Neutrophil (primary cell): ENCODE data around the gene UCK1.

Source experiments
- H3K27ac ChIP-seq: fragments of 200-600 bp; sonication (generic); 2 replicates; pipeline ENCODE4 v1.5.1; 2016; ENCODE audit warnings: mild to moderate bottlenecking, moderate library complexity
- H3K27me3 ChIP-seq: fragments of 200-600 bp; sonication (generic); 2 replicates; pipeline ENCODE4 v1.6.0; 2016; ENCODE audit warnings: mild to moderate bottlenecking
- H3K36me3 ChIP-seq: fragments of 200-600 bp; sonication (generic); 2 replicates; pipeline ENCODE4 v1.5.1; 2017
- H3K4me1 ChIP-seq, 2 experiments: fragments of 200-600 bp in 1 of 2; sonication (generic) in 1 of 2; 1 replicate in 1 of 2; 2 replicates in 1 of 2; pipeline versions ENCODE4 v1.5.1 to v1.6.1; 2013 to 2016; ENCODE audit warnings: low read depth in 1 of 2, low read length in 1 of 2, mild to moderate bottlenecking in 1 of 2, moderate library complexity in 1 of 2; ENCODE audit not compliant: control insufficient read depth in 1 of 2, insufficient read depth in 1 of 2
- H3K4me3 ChIP-seq, 2 experiments: fragments of 200-600 bp in 1 of 2; sonication (generic) in 1 of 2; 1 replicate in 1 of 2; 2 replicates in 1 of 2; pipeline ENCODE4 v1.5.1; 2013 to 2016; ENCODE audit warnings: low read depth in 1 of 2, low read length in 1 of 2, mild to moderate bottlenecking in 1 of 2, moderate library complexity in 1 of 2
- H3K9me3 ChIP-seq: fragments of 200-600 bp; sonication (generic); 2 replicates; pipeline ENCODE4 v1.5.1; 2016
- CTCF ChIP-seq: fragments of 200-600 bp; sonication (generic); IDR thresholded peaks from 2 replicates; pipeline ENCODE4 v1.5.1; 2016; ENCODE audit warnings: antibody characterized with exemption

The UCK1 gene

DNA sequence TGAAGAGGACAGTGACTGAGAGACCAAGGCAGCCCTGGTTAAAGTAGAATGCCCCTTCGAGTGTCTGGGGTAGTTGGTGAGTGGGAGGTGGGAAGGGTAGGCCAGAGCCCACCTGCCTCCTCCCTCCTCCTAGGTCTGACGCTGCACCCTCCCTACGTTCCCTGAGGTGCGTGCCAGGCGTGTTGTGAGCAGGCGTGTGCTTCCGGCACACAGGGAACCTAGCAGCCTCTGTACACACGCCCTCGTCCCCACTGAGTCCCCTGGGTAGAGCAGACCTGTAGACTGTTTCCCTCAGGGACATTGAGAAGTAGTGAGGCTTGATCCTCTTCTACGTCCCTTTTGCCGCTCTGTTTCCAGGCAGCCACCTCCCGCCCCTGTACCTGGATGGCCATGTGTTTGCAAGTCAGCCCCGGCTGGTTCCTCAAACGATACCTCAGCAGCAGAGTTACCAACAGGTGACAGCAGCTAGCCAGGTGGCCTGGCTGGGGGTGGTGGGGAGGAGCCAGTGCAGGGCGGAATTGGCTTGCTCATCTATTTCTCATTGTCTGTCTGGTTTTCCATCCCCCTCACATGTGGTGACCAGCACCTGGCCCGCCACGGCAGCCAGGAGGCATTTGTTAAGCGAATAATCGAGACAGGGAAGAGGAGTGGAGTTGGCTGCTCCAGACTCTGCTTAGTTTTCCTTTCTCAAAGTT is 45.2 kb downstream of the UCK1 start:
- Histone ChIP-seq H3K4me3 (no peak overlapping the region), H3K9me3 (no peaks in the 10 kb centered on the region), H3K36me3 (peaks cover 97% of the 10 kb centered on the region), H3K4me1 (no peaks in the 10 kb centered on the region), H3K27ac (no peak overlapping the region), H3K27me3 (no peaks in the 10 kb centered on the region)
- no peak for TF ChIP-seq CTCF

DNA sequence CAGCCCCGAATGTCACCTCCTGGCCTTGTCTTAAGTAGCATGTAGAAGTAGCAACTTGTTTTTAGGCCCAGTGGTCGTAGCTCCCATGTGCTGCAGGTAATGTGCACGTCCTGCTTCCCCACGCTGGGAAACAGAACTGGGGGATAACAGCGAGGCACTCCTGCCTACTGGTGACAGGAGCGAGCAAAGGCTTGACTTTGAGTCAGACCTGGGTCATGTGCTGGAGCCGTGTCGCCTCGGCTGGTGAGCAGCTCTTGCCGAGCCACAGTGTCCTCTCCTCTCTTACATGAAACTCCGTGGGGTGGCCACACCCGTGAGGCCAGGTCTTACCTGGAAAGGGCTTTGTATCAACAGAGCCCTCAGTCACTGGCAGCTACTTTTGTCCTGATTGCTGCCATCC is 45.9 kb downstream of the UCK1 start:
- Histone ChIP-seq H3K4me1 (no peaks in the 10 kb centered on the region), H3K9me3 (no peaks in the 10 kb centered on the region), H3K27me3 (no peaks in the 10 kb centered on the region), H3K27ac (no peak overlapping the region), H3K36me3 (peaks cover 96% of the 10 kb centered on the region), H3K4me3 (no peak overlapping the region)
- no peak for TF ChIP-seq CTCF

GRCh38 chr9:131484560-131485185 is 46.4 kb downstream of the UCK1 start:
- no peak overlapping the region for H3K4me3 ChIP-seq
- H3K9me3 ChIP-seq, result no peaks in the 10 kb centered on the region
- no peak overlapping the region for H3K27ac ChIP-seq
- no peaks in the 10 kb centered on the region for H3K27me3 ChIP-seq
- no peak for TF ChIP-seq CTCF
- H3K36me3 ChIP-seq, result peaks cover 96% of the 10 kb centered on the region
- no peaks in the 10 kb centered on the region for H3K4me1 ChIP-seq

DNA sequence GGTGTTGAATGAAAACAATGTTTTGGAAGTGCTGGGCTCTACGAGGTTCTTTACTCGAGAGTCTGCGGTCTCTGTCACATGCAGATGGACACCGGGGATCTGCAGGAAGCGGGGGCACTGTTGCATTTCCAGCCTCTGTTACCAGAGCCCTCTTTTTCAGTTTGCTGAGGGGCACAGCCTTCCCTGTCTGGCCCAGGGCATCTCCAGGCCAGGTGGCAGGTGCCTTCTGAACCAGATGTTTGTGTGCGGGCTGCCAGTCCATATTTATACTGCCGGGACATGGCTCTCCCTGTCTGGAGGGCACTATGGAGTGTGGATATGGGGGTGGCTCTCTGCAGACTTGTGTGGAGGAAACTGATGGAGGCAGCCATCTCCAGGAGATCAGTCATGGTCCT is 47.0 kb downstream of the UCK1 start:
- Histone ChIP-seq H3K27me3 (no peaks in the 10 kb centered on the region), H3K27ac (no peak overlapping the region), H3K4me1 (no peaks in the 10 kb centered on the region), H3K4me3 (no peak overlapping the region), H3K9me3 (no peaks in the 10 kb centered on the region), H3K36me3 (peaks cover 96% of the 10 kb centered on the region)
- TF ChIP-seq CTCF, result no peak

GRCh38 chr9:131483319-131484050 is 47.6 kb downstream of the UCK1 start:
- Histone ChIP-seq H3K27ac (no peak overlapping the region), H3K36me3 (peaks cover 96% of the 10 kb centered on the region)

More at GRCh38 chr9:131483319-131484050, 47.6 kb downstream of the UCK1 start:
- Histone ChIP-seq H3K27me3 (no peaks in the 10 kb centered on the region), H3K4me1 (no peaks in the 10 kb centered on the region), H3K9me3 (no peaks in the 10 kb centered on the region), H3K4me3 (no peak overlapping the region)
- no peak for TF ChIP-seq CTCF
